Kidney (tissue), 14 donors: ENCODE measurements around the gene IDUA. TPM values are rescaled to one million over a fixed set of nuclear protein-coding genes. Genes with fewer than 3 reads are reported as not detected.

Experiments used
- DNase-seq, 5 donors: peaks; one replicate each; pipeline ENCODE4 v3.0.0-alpha.2; 2013 to 2020
- FAIRE-seq: peaks from 2 replicates; lab custom pipeline; 2012; peaks lifted over from hg19 to GRCh38; lab: Jason Lieb, UNC
- H3K27ac ChIP-seq, 2 donors: one replicate each; pipeline ENCODE4 v1.7.0; 2013; ENCODE audit warnings: low read depth in 2 of 2, low read length in 2 of 2, inconsistent platforms in 1 of 2
- H3K27me3 ChIP-seq: one replicate; pipeline ENCODE4 v1.7.1; 2013; ENCODE audit warnings: low read length, inconsistent platforms; ENCODE audit not compliant: control insufficient read depth, insufficient read depth
- H3K36me3 ChIP-seq, 3 donors: one replicate each; pipeline versions ENCODE4 v1.7.0 to v1.7.1; 2013; ENCODE audit warnings: low read length in 3 of 3, control low read depth in 1 of 3, inconsistent platforms in 1 of 3; ENCODE audit not compliant: insufficient read depth in 3 of 3, control insufficient read depth in 2 of 3
- H3K4me1 ChIP-seq, 3 donors: one replicate each; pipeline versions ENCODE4 v1.7.0 to v1.7.1; 2013; ENCODE audit warnings: low read length in 3 of 3, inconsistent platforms in 1 of 3, low read depth in 1 of 3; ENCODE audit not compliant: control insufficient read depth in 2 of 3, insufficient read depth in 2 of 3
- H3K4me3 ChIP-seq, 3 donors: one replicate each; pipeline versions ENCODE4 v1.7.0 to v1.8.1; 2013; ENCODE audit warnings: low read length in 3 of 3, control low read depth in 1 of 3, inconsistent platforms in 1 of 3
- H3K9ac ChIP-seq, 3 donors: one replicate each; pipeline versions ENCODE4 v1.7.0 to v1.7.1; 2013; ENCODE audit warnings: low read length in 3 of 3, control low read depth in 1 of 3, inconsistent platforms in 1 of 3
- H3K9me3 ChIP-seq, 3 donors: one replicate each; pipeline versions ENCODE4 v1.7.0 to v1.7.1; 2013; ENCODE audit warnings: low read length in 3 of 3, control low read depth in 1 of 3, inconsistent platforms in 1 of 3; ENCODE audit not compliant: control insufficient read depth in 2 of 3, insufficient read depth in 1 of 3
- CTCF ChIP-seq: IDR thresholded peaks from 3 replicates; pipeline ENCODE4 v1.5.1; 2012; ENCODE audit warnings: mild to moderate bottlenecking, moderate library complexity, borderline replicate concordance; ENCODE audit not compliant: insufficient read depth; ENCODE audit errors: extremely low read depth
- intact Hi-C: fragments of 100-400 bp; cut with DNase I; formaldehyde crosslinking; loops from one replicate; pipeline ENCODE4 v1.11.1; 2022
- polyA plus RNA-seq: library from polyadenylated mRNA; stranded (reverse); fragments of 350-450 nt; fragmentation: Illumina TruSeq; extraction: RNeasy Lipid Tissue Mini Kit (QIAGEN cat#74804); gene quantifications from one replicate; pipeline ENCODE4 v1.2.3, GENCODE V29; 2014; ENCODE audit warnings: low read depth, low replicate concordance; ENCODE audit not compliant: insufficient read depth
- total RNA-seq: library from RNA; stranded (reverse); fragmentation: NEBNext Ultra II Directional; extraction: Animal tissue kit (Norgen Biotek cat#: 25700); gene quantifications from one replicate; pipeline ENCODE4 v1.2.1, GENCODE V29; 2021
- donor health status: control.
- donor health status: control.
- donor health status: control.
- donor health status: control.
- donor health status: control.
- donor health status: DM: yes; HTN: yes; CAD: no.
- donor health status: Normal renal cell carcinoma (clear cell type).

Gene IDUA
- total and polyA plus RNA-seq, 2 donors from 2014 or later: 11.9 to 58.5 TPM

DNA sequence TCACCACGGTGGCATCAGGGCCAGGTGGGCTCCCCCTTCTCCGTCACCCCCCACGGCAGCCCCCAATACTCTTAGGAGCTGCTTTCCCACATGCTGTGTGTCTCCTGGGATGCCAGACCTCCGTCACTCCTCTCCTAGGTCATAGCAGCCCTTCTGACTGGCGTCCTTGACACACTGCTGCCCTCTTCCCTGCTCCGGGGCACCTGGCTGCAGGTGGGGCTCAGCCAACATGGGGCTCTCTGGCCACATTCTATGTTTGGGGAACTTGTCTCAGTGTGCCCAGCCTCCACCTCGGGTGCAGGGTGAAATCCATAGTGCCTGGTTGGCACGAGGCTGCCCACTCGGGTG is 40.8 kb upstream of the IDUA start:
- no peaks in the 10 kb centered on the region for H3K4me1 ChIP-seq
- DNase-seq: peak in 2 of 5 donors; percentile 35 to 66
- H3K36me3 ChIP-seq: no peaks in the 10 kb centered on the region
- no peak overlapping the region for H3K9ac ChIP-seq
- no peak for TF ChIP-seq CTCF
- no peak overlapping the region for H3K4me3 ChIP-seq
- FAIRE-seq: no peak
- intact Hi-C loops: no loop called here
- no peaks in the 10 kb centered on the region for H3K27me3 ChIP-seq
- no peaks in the 10 kb centered on the region for H3K9me3 ChIP-seq
- no peak overlapping the region for H3K27ac ChIP-seq

GRCh38 chr4:946517-947471 is 40.0 kb upstream of the IDUA start:
- no peak for TF ChIP-seq CTCF
- FAIRE-seq (no peak), DNase-seq (peak in 2 of 5 donors; percentile 45 to 49)
- Histone ChIP-seq H3K27me3 (no peaks in the 10 kb centered on the region), H3K27ac (no peak overlapping the region), H3K4me1 (no peaks in the 10 kb centered on the region), H3K9me3 (no peaks in the 10 kb centered on the region), H3K9ac (no peak overlapping the region), H3K4me3 (no peak overlapping the region), H3K36me3 (no peaks in the 10 kb centered on the region)
- intact Hi-C loops: no loop called here

GRCh38 chr4:947491-947971 is 39.3 kb upstream of the IDUA start:
- peak in 1 of 5 donors; percentile 75 for DNase-seq
- no peak for FAIRE-seq

More at GRCh38 chr4:947491-947971, 39.3 kb upstream of the IDUA start:
- Histone ChIP-seq H3K9me3 (no peaks in the 10 kb centered on the region), H3K27me3 (no peaks in the 10 kb centered on the region), H3K36me3 (no peaks in the 10 kb centered on the region), H3K27ac (no peak overlapping the region), H3K9ac (no peak overlapping the region), H3K4me1 (no peaks in the 10 kb centered on the region), H3K4me3 (no peak overlapping the region)
- no peak for TF ChIP-seq CTCF
- intact Hi-C loops: no loop called here
